Inferior parietal cortex (tissue), 1 donor: Measurements from ENCODE around the gene IL17RA.
"Not testable (repeated sequence)": the region's sequence is repeated elsewhere in the genome, so short reads cannot be mapped to it uniquely, and the experiment has no call there.

Experiments used
- DNase-seq: peaks from one replicate; pipeline ENCODE4 v3.0.0-alpha.2; 2016; ENCODE audit errors: extremely low spot score

IL17RA gene

GRCh38 chr22:17084554-17085276 lies at the start of gene IL17RA:
TSS of gene IL17RA (plus strand) at chr22:17085000. CDS start at chr22:17085092, 92 bp downstream.
- DNase-seq, result peak; percentile 53

- no peak for DNase-seq
Observed at GRCh38 chr22:17035246-17035645, 49.6 kb upstream of the IL17RA start.

DNA sequence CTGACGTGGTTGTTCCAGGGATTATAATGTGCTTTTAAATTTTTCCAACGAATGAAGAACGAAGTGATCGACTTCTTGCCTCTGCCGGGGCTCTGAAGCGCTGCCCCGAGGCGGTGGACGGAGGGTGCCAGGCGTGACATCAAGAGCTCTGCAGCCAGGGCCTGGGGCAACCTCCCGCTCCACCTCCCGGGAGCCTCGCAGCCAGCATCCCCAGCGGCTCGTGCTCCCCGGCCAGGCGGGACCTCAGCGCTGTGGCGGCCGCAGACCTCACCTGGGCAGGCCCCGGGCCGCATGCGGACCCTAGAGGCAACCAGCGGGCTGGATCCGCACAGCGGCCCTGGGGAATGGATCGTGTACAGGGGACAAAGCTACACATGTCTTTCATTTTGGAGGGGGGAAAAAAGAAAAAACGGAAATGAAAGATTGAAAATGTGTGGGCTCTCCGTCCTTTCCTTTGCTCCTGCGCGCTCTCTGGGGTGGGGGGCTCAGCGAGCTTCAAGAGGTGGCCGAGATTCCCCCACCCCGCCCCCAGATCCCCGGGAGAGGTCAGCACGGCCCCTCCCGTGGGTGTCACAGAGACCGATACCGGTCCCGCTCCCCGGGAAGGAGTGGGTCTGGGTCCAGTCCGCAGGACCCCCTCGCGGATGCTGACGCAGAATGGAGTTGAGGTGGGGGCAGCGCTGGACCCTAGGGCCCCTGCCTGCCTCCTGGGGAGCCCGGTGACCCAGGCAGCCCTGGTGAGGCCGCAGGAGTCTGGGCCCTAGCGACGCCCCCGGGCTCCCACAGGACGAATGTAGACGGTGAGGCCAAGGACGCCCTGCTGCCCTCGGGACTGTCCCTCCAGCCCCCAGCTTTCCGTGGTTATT lies 48.6 kb upstream of the IL17RA start:
- DNase-seq, result not testable (repeated sequence)

GRCh38 chr22:17036842-17037711 lies 47.7 kb upstream of the IL17RA start:
- DNase-seq, result not testable (repeated sequence)

DNA sequence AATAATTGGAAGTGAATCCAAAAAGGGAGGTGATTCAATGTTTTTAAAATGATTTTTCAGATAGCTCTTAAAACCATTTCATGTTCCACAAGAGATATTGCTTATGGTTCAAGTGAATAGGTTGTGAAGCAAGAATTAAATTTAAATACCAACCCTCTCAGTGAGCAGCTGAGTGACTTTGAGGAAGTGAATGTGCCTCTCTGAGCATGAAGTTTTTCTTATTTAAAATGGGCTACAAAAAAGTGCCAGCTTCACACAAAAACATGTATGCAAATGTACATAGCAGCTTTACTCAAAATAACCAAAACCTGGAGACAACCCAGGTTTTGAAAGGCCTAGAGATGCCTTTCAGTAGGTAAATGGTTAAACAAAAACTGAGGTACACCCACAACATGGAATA lies 41.3 kb upstream of the IL17RA start:
- no peak for DNase-seq

DNA sequence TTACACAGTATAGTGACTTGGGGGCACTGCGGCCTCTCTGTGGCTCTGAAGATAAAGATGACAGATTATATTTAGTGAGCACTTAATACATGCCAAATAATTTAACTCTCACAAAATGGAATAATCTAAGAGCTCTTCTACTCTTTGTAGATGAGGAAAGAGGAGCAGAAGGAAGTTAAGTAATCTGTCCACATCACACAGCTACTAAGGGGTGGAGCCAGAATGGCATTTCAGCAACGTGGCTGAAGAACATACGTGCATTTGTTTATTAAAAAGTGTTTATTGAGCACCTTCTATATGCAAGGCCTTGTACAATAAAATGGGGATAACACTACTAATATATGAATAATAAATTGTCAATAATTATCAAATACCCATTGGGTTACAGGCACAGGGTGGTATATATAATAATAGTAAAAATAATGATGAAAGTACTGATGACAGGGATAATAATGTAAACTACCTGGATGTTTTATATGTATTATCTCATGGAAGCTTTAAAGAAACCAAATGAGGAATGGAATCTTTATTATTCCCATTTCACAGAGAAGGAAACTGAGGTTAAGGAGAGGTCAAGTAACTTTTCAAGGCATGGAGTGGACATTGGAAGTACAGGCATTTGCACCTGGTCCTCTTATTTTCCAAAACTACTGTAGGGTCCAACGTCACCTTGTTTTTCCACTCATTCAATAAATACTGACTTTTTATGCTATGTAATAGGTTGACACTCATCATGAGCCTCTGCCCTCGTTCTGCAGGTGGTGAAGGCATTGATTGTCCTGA lies 38.0 kb upstream of the IL17RA start:
- no peak for DNase-seq

DNA sequence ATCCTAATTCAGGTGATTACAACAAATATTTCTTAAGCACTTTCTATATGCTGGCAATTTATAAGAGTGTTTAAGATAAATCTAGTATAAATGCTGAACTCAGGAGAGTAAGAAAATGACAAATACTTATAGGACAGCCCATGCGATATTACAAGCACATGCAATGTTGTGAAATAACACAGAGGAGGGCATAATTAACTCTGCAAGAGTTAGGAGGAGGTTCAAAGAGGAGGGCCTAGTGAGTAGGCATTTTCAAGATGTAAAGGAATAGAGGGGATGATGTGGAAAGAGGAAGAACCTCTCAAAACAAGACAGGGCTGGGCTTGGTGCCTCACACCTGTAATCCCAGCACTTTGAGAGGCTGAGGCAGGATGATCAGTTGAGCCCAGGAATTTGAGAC lies 37.1 kb upstream of the IL17RA start:
- DNase-seq, result no peak

DNA sequence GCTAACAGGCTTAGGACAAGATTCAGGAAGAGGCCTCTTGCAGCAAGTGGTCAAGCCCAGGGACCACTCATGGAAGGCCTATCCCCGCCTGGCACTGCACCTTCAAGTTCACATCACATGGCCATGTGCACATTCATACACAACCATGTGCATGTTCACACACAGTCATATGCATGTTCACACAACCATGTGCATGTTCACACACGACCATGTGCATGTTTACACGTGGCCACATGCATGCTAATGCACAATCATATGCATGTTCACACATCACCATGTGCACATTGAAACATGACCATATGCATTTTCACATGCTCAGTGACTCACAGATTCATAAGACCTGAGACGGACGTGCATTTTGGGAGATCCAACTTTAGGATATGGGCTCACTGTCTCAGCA lies 28.7 kb upstream of the IL17RA start:
- no peak for DNase-seq

- DNase-seq, result no peak
Observed at GRCh38 chr22:17056807-17057206, 28.0 kb upstream of the IL17RA start.

GRCh38 chr22:17057959-17058814 lies 26.6 kb upstream of the IL17RA start:
- DNase-seq, result peak; percentile 86

GRCh38 chr22:17060126-17060525 lies 24.7 kb upstream of the IL17RA start:
- no peak for DNase-seq

GRCh38 chr22:17063411-17064106 lies 21.2 kb upstream of the IL17RA start:
- no peak for DNase-seq

GRCh38 chr22:17064498-17065100 lies 20.2 kb upstream of the IL17RA start:
- no peak for DNase-seq

GRCh38 chr22:17065433-17065832 lies 19.4 kb upstream of the IL17RA start:
- no peak for DNase-seq

- DNase-seq, result no peak
Observed at GRCh38 chr22:17072877-17073276, 11.9 kb upstream of the IL17RA start.

GRCh38 chr22:17074648-17075002 lies 10.2 kb upstream of the IL17RA start:
- no peak for DNase-seq

- DNase-seq, result no peak
Observed at GRCh38 chr22:17077255-17077654, 7.5 kb upstream of the IL17RA start.

DNA sequence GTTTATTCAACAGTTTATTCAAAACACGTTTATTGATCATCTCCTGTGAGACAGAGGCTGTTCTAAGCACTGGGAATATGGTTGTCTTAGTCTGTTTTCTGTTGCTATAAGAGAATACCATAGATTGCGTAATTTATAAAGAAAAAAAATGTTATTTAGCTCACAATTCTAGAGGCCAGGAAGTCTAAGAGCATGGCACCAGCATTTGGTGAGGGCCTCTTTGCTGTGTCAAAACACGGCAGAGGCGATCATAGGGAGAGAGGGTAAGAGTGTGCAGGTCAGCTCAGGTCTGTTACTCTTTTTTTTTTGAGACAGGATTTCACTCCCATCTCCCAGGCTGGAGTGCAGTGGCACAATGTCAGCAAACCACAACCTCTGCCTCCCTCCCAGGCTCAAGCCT lies 5.2 kb upstream of the IL17RA start:
- DNase-seq, result no peak

DNA sequence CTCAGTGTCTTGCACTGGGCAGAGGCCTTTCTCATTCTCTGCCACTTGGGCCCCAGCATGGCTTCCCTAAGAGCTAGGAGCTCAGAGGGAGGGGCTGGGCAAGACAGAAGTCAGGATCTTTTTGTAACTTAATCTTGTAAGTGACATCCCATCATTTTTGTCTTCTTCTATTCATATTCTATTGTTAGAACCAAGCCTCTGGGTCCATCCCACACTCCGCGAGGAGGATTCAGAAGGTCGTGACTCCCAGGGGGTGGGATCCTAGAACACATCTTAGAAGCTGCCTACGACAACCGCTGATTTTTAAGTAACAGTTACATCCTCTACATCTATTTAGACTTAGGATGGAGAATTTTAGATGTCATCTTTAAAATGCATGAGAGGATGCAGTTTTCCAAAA lies 1.5 kb upstream of the IL17RA start:
- DNase-seq, result no peak
